CD4-positive, alpha-beta T cell treated with Interleukin-4 for 4 hours (primary cell): ENCODE results near the gene ADARB1.

Experiments used
- DNase-seq: peaks from one replicate; pipeline ENCODE4 v3.0.0-alpha.2; 2020

ADARB1 gene

DNA sequence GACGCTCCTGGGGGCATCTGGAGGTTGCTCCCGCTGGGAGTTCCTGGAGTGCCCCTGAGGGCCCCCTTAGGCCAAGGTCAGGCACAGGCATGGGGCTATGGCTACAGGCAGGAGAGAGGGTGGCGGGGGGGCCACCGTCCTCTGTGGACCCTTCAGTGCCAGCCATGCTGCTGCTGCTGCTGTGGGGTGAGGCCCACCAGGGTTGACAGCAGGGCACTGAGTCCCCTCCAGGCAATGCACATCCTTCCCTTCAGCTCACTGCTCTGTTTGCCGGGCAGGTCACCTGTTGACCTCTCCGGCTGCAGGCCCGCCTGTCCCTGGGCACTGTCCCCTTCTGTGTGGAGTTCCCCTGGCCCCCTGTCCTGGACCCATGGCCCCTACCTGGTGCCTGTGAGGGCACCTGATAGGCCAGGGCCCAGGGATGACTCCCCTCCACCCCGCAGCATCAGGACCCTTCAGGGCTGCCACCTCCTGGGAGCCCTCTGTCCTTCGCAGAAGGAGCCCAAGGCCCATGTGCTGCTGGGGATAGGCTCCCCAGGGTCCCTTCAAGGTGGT, 34.1 kb upstream of the ADARB1 start:
- DNase-seq = no peak

DNA sequence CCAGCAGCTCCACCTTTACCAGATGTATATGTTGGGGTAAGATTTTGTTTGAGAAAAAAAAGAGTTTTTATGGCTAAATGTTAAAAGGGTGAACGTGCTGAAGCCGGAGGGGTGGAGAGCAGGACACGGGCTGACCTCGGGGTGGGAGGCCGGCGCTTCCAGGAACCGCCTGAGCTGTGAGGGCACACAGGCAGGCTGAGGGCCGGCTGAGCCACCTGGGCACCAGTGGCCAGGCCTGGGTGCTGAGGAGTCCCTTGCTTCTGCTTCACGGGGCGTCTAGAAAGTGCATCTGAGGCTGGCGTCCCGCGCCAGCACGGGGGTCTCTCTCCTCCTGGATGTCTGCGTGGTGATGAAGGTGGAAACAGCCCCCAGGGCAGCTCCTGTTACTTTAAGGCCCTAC, 33.6 kb upstream of the ADARB1 start:
- DNase-seq = no peak

DNA sequence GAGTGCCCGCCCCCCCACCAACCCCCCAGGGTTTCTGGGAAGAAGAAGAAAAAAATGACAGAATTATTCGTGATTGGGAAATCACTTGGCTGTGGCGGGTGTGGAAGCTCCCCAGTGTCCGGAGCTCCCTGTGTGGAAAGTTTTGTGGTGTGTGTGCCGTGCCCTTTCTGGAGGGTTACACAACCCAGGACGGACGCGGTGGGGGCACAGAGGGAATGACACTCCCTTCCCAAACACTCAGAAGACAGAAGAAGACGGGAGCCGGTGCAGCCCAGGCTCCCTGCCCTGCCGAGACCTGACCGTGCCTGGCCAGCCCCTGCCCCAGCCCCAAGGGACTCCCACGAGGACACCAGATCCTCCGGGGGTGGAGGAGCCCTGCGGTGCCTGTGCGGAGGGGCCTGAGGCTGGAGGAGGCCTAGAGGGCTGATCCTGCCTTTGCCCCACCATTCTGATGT, 33.0 kb upstream of the ADARB1 start:
- DNase-seq = no peak

DNA sequence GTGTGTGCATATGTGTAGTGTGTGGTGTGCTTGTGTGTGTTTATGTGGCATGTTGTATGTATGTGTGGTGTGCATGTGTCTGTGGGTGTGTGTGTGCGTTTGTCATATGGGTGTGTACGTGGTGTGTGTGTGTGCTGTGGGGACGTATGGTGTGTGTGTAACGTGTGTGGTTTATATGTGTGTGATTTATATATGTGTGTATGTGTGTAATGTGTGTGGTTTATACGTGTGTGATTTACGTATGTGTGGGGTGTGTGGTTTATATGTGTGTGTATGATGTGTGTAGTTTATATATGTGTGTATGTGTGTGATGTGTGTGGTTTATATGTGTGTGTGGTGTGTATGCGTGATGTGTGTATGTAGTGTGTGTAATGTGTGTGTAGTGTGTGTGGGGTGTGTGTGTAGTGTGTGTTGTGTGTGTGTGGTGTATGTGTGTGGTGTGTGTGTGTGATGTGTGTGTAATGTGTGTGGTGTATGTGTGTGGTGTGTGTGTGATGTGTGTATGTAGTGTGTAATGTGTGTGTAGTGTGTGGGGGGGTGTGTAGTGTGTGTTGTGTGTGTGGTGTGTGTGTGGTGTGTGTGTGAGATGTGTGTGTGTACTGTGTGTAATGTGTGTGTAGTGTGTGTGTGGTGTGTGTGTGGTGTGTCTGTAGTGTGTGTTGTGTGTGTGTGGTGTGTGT, 32.3 kb upstream of the ADARB1 start:
- DNase-seq = no peak

DNA sequence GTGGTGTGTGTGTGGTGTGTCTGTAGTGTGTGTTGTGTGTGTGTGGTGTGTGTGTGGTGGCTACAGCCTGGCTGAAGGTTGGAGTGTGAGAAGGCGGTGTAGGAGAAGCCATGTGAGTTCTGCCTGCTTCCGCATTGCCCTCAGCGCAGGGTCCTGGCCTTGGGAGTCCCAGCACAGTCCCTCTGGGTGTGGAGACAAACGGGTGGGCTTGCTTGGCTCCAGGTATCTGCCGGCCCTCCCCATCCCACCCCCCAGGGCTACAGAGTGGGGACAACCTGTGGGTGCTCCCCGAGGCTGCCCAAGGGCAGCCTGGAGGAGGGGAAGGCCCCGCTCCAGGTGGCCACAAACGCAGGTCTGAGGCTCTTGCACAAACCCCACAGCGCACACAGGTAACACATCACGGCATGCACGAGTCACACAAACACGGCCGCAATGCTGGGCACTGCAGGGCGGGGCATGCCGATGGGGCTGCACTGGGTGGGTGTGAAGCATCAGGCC, 31.7 kb upstream of the ADARB1 start:
- DNase-seq = no peak

DNA sequence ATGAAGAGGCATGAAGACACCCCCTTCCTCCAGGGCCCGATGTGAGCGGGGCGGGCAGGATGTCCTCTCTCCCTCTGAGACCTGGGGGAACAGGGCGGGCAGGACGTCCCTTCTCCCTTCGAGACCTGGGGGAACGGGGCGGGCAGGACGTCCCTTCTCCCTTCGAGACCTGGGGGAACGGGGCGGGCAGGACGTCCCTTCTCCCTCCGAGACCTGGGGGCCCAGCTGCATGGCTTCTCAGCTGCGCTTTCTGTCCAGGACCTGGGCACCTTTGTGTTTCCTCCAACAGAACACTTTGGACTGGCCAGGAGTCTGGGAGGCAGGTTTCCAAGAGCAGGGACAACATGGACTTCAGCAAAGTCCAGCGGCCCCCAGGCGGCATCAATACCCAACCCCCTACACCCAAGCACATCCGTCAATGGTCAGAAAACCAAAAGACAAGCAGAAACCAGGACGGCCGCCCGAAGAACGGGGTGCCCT, 30.8 kb upstream of the ADARB1 start:
- no peak for DNase-seq

DNA sequence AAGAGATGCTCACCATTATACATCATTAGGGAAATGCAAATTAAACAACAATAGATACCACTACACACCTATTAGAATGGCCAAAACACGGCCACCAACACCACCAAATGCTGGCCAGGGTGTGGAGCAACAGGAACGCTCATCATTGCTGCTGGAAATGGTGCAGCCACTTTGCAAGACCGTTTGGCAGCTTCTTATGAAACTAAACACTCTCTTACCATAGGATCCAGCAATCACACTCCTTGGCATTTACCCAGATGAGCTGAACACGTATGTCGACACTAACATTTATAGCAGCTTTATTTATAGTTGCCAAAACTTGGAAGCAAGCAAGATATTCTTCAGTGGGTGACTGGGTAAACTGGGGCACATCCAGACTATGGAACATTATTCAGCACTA, 28.9 kb upstream of the ADARB1 start:
- DNase-seq = no peak

DNA sequence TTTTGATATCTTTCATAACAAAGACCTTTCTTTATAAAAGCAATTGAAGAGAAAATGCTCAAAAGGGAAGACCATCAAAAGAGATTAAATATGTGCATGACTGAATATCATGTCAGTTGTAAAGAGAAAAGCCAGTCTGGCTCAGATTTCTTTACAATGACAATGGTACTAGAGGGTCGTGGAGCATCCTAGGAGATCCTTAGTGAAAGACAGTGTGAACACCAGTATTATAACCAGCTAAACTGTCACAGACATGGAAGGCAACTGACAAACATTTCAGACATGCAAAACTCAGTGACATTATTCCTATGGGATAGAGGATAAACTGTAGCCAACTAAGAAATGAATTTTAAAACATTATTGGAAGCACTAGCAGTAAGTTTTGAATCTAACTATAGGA, 27.1 kb upstream of the ADARB1 start:
- no peak for DNase-seq

DNA sequence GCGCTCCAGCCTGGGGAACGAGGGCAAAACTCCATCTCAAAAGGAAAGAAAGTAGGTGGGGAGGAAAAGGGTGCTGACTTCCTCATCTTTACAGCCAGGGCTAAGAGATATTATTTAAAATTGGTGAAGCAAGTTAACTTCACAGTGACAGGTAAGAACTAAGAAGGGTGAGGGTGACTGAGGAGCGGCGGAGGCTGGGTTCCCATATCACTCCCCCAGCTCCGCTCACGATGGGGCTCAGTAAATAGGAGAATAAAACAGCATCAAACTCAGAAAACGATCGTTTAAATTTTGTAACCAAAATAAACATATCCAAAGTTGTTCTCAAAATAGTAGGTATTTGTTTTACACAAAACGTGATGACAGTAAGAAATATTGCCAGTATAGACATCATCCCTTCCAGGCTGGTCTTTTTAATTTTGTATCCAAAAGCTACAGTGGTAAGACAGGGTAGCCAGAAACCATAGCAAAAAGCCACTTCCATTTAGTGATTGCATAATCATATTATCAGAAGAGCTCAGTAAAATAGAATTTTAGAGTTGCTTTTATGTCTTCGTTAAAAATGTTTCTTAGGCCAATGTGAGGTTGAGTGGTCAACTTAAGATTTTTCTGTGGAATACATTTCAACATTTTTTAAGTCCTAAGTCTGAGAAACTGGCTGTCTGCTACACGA, 26.2 kb upstream of the ADARB1 start:
- no peak for DNase-seq

DNA sequence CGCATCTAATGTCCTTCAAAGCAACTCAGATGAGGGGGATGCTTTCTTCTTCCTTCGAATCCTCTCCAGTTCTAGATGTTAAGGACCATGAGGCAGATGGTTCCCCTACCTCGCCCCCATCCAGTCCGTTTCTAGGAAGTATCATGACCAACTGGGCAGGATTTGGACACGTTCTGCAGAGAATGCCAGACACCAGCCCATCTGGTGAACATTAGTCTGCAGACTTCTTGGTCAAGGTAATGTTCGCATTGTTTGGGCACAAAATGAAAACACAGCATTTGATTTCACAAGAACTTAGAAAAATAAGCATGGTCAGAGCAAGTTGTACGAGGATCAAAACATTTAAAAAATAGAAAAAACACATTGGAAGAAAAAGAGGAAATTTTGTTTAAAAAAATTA, 25.4 kb upstream of the ADARB1 start:
- no peak for DNase-seq

DNA sequence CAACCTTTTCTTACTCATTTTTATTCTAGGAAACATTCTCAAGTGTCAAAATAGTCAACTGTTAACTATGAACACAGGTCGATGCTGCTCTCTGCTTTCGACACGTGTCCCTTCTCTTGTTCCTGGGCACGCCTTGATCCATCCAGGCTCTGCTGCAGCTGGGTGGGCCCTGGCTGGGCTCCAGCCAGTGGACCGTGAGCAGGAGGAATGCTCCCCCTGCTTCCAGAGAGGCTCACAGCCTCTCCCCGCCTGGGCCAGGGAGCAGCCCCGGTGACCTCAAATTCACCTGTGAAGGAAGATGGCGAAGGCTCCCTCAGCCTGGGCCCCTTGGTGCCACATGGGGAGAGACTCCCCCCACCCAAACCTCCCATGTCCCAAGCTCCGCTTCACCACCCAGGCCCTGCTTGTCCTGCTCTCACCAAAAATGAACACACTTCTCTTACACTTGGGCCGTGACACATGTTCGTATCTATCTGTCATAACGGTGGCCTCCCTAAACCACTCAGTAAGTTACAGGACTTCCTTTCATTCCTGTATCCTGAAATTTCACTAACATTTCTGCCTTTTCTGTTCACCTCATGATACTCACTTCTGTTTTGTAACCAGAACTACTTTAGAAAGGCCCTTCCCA, 24.6 kb upstream of the ADARB1 start:
- no peak for DNase-seq

DNA sequence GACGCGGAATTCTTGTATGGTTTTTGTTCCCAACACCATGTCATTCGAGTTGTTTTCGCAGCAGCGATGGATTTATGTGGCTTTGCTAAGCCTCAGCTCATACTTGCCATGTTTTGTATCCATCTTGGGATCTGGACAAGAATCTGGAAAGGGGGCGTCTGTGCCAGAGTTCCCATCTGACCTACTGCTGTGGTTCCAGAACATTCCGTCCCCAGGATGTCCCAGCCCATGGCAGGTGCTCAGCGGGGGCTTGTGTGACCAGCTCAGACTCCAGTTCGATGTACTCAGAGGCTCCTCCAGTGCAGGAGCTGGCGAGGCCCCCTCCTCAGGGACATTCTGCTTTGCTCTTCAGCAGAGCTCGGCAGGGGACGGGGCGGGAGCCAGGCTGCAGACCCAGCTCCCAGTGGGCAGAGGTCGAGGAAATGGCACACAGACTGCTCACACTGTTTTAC, 24.0 kb upstream of the ADARB1 start:
- DNase-seq = no peak

DNA sequence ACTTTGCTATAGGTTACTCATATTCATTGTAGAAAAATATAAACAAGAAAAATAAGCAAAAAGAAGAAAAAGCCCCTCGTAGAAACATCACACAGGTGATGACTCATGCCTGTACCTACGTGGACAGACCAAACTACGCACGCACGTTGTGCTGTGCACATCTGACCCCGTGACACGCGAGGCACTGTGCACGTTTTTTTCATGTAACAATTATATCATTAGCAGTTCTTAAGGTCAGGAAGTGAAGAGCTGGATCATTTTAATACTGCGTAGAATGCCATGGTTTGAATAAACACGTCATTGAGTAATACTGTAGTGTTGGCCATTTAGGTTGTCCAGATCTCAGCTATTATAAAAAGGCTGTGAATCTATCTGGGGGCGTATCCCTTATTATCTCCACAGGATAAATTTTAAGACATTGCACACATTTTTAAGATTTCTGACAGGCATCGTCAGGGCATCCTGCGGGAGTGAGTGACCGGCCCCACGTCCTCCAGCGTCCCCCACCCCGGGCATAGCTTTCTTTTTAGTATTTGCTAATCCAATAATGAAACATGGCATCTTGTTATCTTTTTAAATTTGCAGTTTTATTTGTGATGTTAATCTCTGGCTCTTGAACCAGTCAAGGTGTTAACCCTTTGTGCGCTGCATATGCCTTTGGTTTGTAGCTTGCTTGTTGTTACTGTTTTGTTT, 23.4 kb upstream of the ADARB1 start:
- DNase-seq = no peak

DNA sequence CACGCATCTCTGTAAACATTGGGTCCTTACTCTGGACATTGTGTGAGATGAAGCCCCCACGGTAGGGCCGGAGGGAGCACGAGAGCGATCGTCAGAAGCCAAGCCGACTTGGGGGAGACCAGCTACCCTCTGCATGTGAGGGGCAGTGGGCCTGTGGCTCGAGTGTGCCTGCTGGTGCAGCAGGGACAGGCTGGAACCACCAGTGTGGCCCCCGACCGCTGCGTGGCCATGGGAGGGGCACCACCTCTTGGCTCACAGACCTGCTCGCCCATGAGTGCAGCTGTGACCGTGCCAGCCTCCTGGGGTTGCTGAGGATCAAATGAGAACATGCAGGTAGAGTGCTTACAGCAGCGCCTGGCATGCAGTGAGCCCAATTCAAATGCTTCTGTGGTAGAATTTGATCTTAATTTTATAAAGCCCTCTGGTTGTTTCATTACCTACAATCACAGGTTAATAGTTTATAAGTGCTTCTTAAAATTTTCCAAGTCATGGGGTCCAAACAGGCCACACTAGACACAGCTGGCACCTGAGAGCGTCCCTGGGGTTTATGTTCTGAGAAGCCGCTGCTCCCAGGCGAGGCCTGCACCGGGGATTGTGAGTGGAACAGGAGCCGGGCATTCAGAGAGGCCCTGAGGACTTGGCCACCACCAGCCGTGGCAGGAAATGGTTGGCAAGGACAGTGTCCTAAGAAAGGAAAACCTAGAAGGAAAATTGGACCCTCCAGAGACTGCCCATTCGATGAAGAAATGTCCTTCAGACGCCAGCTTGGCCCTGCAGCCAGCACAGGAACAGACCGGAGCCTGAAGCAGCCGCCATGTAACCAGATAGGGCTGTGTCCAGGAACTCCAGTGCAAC, 22.6 kb upstream of the ADARB1 start:
- DNase-seq = no peak

DNA sequence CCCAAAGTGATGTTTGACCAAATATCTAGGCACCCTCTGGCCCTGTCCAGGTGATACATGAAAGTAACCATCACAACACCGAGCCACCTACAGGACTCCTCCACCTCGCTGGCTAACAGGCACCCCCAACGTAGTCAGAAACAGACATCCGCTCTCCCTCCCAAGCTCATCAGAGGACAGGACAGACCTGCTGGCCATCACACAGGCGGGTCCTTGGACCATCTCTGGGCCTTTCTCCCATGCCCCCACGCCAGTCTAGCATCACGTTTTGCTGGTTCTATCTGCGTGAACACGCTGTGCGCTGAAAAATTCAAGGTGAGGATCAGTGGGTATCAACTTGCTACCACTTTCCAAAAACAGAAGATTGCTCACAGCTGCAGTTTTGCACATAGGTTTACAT, 21.4 kb upstream of the ADARB1 start:
- no peak for DNase-seq

DNA sequence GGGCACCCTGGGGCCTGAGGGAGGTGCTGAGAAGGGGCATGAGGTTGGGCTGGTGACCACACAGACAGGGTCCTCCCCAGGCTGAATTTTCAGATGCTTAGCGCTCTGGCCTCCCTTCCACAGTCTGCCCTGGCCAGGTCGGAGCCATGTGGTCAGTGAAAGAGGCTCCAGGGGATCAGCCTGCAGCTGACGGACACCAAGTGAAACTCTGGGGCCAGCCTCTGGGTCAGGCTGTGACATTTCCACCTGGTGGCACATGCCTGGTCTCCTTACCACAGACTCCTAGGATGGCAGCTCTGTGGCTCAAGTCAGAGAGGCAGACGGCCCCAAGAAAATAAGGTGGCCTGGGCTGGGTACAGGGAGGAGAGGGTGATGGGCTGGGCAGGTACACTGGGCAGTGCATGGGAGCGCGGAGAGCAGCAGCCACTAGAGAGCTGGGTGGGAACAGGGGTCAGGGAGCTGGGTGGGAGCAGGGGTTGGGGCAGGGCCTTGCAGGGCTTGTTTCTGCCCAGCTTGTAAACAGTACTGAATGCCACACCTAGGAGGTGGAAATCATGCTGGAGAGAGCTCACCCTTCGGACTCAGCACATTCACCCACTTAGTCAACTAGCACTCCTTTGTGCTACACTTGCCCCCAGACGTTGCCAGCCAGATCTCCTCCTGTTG, 20.7 kb upstream of the ADARB1 start:
- no peak for DNase-seq

DNA sequence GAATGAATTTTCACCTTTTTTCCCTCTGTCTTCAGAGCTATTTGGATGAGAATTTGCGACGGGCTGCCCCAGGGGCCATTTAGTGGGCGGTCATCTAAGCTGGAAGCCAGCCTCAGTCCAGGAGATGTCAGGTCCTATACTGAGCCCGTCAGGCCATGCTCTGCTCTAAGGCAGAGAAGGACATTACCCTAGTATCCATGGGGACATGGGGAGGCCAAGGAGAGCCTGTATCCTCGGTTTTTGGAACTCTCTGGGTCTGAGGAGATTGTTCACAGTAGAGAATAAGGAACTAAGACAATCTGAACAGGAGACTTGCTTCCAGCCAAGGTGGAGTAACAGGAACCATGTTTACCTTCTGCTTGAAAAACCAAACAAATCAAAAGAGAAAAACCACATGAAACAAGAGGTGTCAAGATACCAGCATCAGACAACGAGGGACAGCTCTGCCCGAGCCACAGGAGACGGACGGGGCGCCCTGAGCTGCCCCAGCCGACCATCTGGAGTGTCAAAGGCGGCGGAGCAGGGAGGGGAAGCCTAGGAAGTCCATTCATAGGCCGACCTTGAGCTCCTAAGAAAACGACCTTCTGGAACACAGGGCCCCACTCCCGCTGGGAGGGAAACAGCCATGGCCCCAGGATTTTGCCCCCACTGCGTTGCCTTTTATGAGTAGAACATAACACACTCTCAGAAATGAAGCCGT, 20.0 kb upstream of the ADARB1 start:
- no peak for DNase-seq

DNA sequence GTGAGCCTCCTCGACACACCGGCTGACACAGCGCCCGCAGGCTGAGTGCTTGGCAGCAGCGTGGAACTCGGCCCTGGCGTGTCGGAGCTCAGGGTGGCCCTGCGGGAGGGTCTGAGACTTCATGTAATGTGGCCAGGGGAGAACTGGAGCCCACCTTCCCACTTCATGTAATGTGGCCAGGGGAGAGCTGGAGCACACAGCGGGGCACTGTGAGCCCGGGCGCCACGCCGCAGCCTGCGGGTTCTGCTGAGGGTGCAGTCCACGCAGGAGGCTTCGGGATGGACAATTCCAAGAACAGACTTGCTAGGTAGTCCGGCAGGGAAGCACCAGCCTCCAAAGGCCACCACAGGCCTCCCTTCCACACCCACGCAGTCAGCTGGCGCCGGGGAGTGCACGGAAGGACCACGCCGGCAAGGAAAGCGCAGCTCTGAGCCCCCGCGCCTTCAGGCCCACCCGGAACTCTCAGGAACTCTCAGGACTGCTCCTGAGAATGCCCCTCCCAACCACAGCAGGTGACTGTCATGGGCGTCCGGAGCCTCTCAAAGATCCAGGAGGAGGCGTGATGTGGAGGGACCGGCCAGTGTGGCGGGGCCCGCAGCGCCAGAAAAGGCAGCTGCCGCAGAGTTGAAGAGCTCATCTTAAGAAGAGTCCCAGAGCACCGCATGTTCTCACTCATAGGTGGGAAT, 19.3 kb upstream of the ADARB1 start:
- DNase-seq = no peak

DNA sequence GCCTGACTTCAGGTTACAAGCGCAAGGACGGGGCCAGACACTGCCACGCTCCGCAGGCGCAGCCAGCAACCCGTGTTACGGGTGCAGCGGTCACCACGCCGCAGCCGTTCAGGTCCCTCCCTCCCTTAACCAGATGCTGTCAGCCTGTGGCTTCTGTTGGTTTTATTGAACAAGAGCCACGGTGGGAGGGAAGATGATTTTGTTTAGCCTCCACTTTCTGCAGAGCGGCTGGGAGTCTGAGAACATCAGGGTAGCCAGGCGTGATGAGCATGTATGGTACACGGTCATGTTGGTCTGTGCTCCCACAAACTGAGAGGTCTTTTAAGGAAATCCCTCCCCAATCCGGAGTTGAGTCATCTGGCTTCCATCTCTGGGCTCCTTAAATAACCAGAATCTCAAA, 18.5 kb upstream of the ADARB1 start:
- no peak for DNase-seq

DNA sequence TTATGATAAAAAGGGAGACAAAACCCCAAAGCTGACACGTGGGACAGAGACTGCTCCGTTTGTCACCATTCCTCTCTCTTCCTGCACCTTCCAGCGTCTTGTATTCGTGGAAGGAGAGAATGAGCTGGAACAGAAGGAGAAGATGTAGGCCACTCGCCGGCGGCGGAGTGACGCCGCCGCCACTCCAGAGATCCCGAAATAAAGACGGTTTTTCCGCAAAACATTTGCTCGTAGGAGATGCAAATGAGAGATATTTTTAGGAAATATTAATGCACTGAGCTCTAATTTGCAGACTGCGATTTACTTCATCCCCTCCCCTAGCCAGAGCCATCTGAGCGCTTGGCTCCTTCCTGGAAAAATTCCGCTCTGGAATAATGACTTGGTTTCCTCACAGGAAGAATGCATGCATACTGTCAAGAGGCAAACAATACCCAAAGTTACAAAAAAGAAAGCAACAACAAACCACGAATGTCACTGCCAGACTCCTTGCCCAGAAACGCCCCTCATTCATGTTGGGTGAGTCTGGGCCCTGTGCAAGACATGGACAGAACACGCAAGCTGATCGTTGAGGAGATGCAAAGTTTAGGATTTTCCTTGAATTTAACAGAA, 18.0 kb upstream of the ADARB1 start:
- DNase-seq = no peak
